WERI-Rb-1 (cell line): Measurements from ENCODE around the gene GLRX2.

Experiments
- DNase-seq: peaks from one replicate; pipeline ENCODE4 v3.0.0-alpha.2; 2020
- H3K27ac ChIP-seq: fragments of 250-450 bp; sonication (Bioruptor Pico); 2 replicates; pipeline ENCODE4 v1.5.1; 2020; ENCODE audit warnings: mild to moderate bottlenecking, moderate library complexity
- H3K27me3 ChIP-seq: fragments of 250-450 bp; sonication (Bioruptor Pico); 2 replicates; pipeline ENCODE4 v1.5.1; 2021; ENCODE audit warnings: mild to moderate bottlenecking, low read depth, moderate library complexity; ENCODE audit not compliant: insufficient read depth, severe bottlenecking
- H3K36me3 ChIP-seq: fragments of 250-450 bp; sonication (Bioruptor Pico); 2 replicates; pipeline ENCODE4 v1.5.1; 2020; ENCODE audit warnings: mild to moderate bottlenecking, moderate library complexity
- H3K4me3 ChIP-seq: 2 replicates; pipeline ENCODE4 v1.5.1; 2011; ENCODE audit warnings: low read depth, mild to moderate bottlenecking, control low read depth, low read length
- H3K9me3 ChIP-seq: fragments of 250-450 bp; sonication (Bioruptor Pico); 2 replicates; pipeline ENCODE4 v1.5.1; 2021; ENCODE audit warnings: mild to moderate bottlenecking, moderate library complexity; ENCODE audit not compliant: severe bottlenecking
- TF ChIP-seq, protein P1 (sequence below): IDR thresholded peaks from 2 replicates; pipeline ENCODE4 v1.5.1; 2011; ENCODE audit warnings: low read depth, mild to moderate bottlenecking, control low read depth, inconsistent platforms, low read length

The GLRX2 gene

GRCh38 chr1:193085263-193085662 is 20.0 kb downstream of the GLRX2 start:
- TF ChIP-seq, protein P1, sequence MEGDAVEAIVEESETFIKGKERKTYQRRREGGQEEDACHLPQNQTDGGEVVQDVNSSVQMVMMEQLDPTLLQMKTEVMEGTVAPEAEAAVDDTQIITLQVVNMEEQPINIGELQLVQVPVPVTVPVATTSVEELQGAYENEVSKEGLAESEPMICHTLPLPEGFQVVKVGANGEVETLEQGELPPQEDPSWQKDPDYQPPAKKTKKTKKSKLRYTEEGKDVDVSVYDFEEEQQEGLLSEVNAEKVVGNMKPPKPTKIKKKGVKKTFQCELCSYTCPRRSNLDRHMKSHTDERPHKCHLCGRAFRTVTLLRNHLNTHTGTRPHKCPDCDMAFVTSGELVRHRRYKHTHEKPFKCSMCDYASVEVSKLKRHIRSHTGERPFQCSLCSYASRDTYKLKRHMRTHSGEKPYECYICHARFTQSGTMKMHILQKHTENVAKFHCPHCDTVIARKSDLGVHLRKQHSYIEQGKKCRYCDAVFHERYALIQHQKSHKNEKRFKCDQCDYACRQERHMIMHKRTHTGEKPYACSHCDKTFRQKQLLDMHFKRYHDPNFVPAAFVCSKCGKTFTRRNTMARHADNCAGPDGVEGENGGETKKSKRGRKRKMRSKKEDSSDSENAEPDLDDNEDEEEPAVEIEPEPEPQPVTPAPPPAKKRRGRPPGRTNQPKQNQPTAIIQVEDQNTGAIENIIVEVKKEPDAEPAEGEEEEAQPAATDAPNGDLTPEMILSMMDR: no peak
- peaks cover 49% of the 10 kb centered on the region for H3K36me3 ChIP-seq
- no peak for DNase-seq
- no peak overlapping the region for H3K4me3 ChIP-seq
- no peak overlapping the region for H3K27ac ChIP-seq
- H3K9me3 ChIP-seq: no peaks in the 10 kb centered on the region
- H3K27me3 ChIP-seq: no peaks in the 10 kb centered on the region

- H3K27ac ChIP-seq: no peak overlapping the region
- peaks cover 54% of the 10 kb centered on the region for H3K36me3 ChIP-seq
- no peaks in the 10 kb centered on the region for H3K27me3 ChIP-seq
- no peaks in the 10 kb centered on the region for H3K9me3 ChIP-seq
- no peak overlapping the region for H3K4me3 ChIP-seq
- DNase-seq: no peak
- TF ChIP-seq, protein P1: no peak
These were observed 21.7 kb downstream of the GLRX2 start for GRCh38 chr1:193083365-193084088.

GRCh38 chr1:193079187-193079586 is 26.0 kb downstream of the GLRX2 start:
- TF ChIP-seq, protein P1: no peak
- H3K27ac ChIP-seq: no peak overlapping the region
- H3K4me3 ChIP-seq: no peak overlapping the region
- no peaks in the 10 kb centered on the region for H3K9me3 ChIP-seq
- DNase-seq: no peak
- peaks cover 71% of the 10 kb centered on the region for H3K36me3 ChIP-seq
- H3K27me3 ChIP-seq: no peaks in the 10 kb centered on the region

DNA sequence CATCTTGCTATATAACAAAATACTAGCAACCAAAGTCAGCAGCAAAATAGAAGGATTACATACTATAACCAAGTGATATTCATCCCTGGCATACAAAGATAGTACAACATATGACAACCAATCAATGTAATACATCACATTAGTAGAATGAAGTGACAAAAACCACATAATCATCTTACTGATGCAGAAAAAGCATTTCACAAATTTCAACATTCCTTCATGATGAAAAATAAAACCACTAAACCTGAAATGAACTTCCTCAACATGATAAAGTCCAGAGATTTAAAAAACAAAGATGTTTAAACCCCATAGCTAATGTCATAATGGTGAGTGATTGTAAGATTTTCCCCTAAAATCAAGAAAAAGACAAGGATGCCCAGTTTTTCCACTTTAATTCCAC is 27.2 kb downstream of the GLRX2 start:
- DNase-seq: no peak
- Histone ChIP-seq H3K36me3 (peaks cover 65% of the 10 kb centered on the region), H3K27me3 (no peaks in the 10 kb centered on the region), H3K27ac (no peak overlapping the region), H3K9me3 (no peaks in the 10 kb centered on the region), H3K4me3 (no peak overlapping the region)
- TF ChIP-seq, protein P1: no peak

DNA sequence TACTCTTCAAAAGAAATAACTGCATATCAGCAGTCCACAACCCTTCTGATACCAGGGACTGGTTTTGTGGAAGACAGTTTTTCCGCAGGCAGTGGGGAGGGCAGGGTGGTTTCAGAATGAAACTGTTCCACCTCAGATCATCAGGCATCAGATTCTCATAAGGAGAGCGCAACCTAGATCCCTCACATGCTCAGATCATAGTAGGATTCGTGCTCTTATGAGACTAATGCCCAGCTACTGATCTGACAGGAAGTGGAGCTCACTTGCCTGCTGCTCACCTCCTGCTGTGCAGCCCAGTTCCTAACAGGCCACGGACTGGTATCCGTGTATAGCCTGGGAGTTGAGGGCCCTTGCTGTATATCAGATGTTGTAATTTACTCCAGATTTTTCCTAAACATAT is 34.3 kb downstream of the GLRX2 start:
- DNase-seq: peak; percentile 70
- Histone ChIP-seq H3K27me3 (no peaks in the 10 kb centered on the region), H3K36me3 (peaks cover 30% of the 10 kb centered on the region), H3K27ac (no peak overlapping the region), H3K9me3 (no peaks in the 10 kb centered on the region), H3K4me3 (no peak overlapping the region)
- TF ChIP-seq, protein P1: no peak

GRCh38 chr1:193070386-193070753 is 34.8 kb downstream of the GLRX2 start:
- no peaks in the 10 kb centered on the region for H3K9me3 ChIP-seq
- no peak for DNase-seq
- H3K4me3 ChIP-seq: no peak overlapping the region
- no peak overlapping the region for H3K27ac ChIP-seq
- no peaks in the 10 kb centered on the region for H3K27me3 ChIP-seq
- TF ChIP-seq, protein P1: no peak
- H3K36me3 ChIP-seq: peaks cover 25% of the 10 kb centered on the region
